Transverse colon (tissue), 4 donors: ENCODE results near the gene ULK4. TPM values are rescaled to one million over a fixed set of nuclear protein-coding genes. Genes with fewer than 3 reads are reported as not detected.

ENCODE experiments used
- DNase-seq: peaks from one replicate; pipeline ENCODE4 v3.0.0-alpha.2; 2019
- H3K27ac ChIP-seq, 4 donors: fragments of 200-600 bp; sonication (generic); 2 replicates each; pipeline ENCODE4 v1.5.1; 2016 to 2018; ENCODE audit warnings: inconsistent platforms in 4 of 4
- H3K27me3 ChIP-seq: fragments of 200-600 bp; sonication (generic); 2 replicates; pipeline ENCODE4 v1.5.1; 2017; ENCODE audit warnings: inconsistent platforms
- H3K36me3 ChIP-seq, 4 donors: fragments of 200-600 bp; sonication (generic); 2 replicates each; pipeline ENCODE4 v1.5.1; 2017 to 2019; ENCODE audit warnings: inconsistent platforms in 4 of 4
- H3K4me1 ChIP-seq, 4 donors: fragments of 200-600 bp; sonication (generic); 2 replicates each; pipeline ENCODE4 v1.5.1; 2017 to 2020; ENCODE audit warnings: inconsistent platforms in 4 of 4
- H3K4me3 ChIP-seq, 4 donors: fragments of 200-600 bp; sonication (generic); 1 replicate in 1 of 4; 2 replicates in 3 of 4; pipeline versions ENCODE4 v1.5.1 to v1.6.1; 2017 to 2019; ENCODE audit warnings: inconsistent platforms in 4 of 4
- H3K9me3 ChIP-seq, 2 donors: fragments of 200-600 bp; sonication (generic); 2 replicates each; pipeline ENCODE4 v1.5.1; 2017 to 2019; ENCODE audit warnings: inconsistent platforms in 2 of 2
- EP300 ChIP-seq: sonication (generic); formaldehyde crosslinking; IDR thresholded peaks from one replicate; pipeline ENCODE4 v1.6.1; 2017; ENCODE audit warnings: antibody characterized with exemption, low read depth
- POLR2A ChIP-seq: fragments of 450-650 bp; IDR thresholded peaks from one replicate; pipeline ENCODE4 v1.6.1; 2016; ENCODE audit warnings: antibody characterized with exemption, mild to moderate bottlenecking, moderate library complexity
- POLR2AphosphoS5 ChIP-seq, 3 donors: sonication (generic); formaldehyde crosslinking; IDR thresholded peaks; one replicate each; pipeline ENCODE4 v1.6.1; 2016; ENCODE audit warnings: antibody characterized with exemption in 3 of 3
- WGBS, 2 donors: methylation state at CpG; one replicate each; pipeline ENCODE4 v1.1.5; 2018; ENCODE audit warnings: low coverage in 1 of 2; 5-methylcytosine and 5-hydroxymethylcytosine counted together
- in situ Hi-C, 4 donors: fragments of 200-750 bp; cut with MboI; loops; one replicate each; pipeline versions ENCODE4 v1.15.0 to v1.15.1; 2017; ENCODE audit warnings: low sequenced_read_pairs in 3 of 4, low pct_ligation_motif_present in 1 of 4, low pct_unique_long_range_greater_than_20kb in 1 of 4
- intact Hi-C: fragments of 100-400 bp; cut with DNase I; formaldehyde crosslinking; loops from one replicate; pipeline ENCODE4 v1.15.1; 2023; ENCODE audit warnings: low total_unique reads
- total RNA-seq, 4 donors: library from RNA; depleted of rRNA; stranded (reverse); fragments of >200 nt; gene quantifications; one replicate each; pipeline ENCODE4 v1.1.0, GENCODE V29; 2016
- TF ChIP-seq, protein P1 (sequence below), 5 experiments: fragments of 200-600 bp in 3 of 5; fragments of 450-650 bp in 2 of 5; sonication (generic) in 3 of 5; IDR thresholded peaks; 1 replicate in 2 of 5; 2 replicates in 3 of 5; pipeline ENCODE4 v1.5.1; 2016 to 2017; ENCODE audit warnings: antibody characterized with exemption in 5 of 5, inconsistent platforms in 3 of 5, mild to moderate bottlenecking in 2 of 5, moderate library complexity in 1 of 5

Gene ULK4
- total RNA-seq, 4 donors from 2014 or later: 4.1 to 19.2 (median 11.7) TPM

DNA sequence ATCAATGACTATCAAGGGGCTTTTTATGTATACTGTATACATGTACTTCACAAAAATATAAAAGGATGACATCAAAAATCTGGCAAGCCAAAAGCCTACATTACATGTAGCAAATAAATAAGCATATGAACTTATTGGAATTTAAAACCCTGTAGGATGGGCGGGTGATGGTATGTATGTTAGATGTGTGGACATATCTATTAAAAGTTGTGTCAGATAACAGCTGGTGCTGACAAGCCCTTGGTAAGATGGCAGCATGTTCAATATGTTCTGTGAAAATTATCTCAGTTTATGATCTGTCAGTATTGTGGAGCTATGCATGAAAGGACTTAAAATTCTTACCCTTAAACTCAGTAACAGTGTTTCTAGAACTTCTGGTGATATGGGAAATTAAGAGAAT is 742.5 kb downstream of the ULK4 start:
- intact Hi-C loops (no loop called here), in situ Hi-C loops (loop anchor here in 2 of 4 donors (25.0 kb wide), 1 partner anchor 632 kb away; no protein-coding TSS in a partner anchor)
- Histone ChIP-seq H3K4me3 (no peak overlapping the region), H3K9me3 (no peaks in the 10 kb centered on the region), H3K27ac (no peak overlapping the region), H3K4me1 (peaks cover 25 to 94% (median 58%) of the 10 kb centered on the region in 4 donors), H3K36me3 (peaks cover 0 to 6% (median 2%) of the 10 kb centered on the region in 4 donors), H3K27me3 (no peaks in the 10 kb centered on the region)
- 89 to 100% methylated on average over 1 of the region's 1 CpG for WGBS, 2 donors
- TF ChIP-seq POLR2A (no peak), POLR2AphosphoS5 (IDR thresholded peaks at IDR 0.05) (no peak), EP300 (no peak)
- TF ChIP-seq, protein P1, sequence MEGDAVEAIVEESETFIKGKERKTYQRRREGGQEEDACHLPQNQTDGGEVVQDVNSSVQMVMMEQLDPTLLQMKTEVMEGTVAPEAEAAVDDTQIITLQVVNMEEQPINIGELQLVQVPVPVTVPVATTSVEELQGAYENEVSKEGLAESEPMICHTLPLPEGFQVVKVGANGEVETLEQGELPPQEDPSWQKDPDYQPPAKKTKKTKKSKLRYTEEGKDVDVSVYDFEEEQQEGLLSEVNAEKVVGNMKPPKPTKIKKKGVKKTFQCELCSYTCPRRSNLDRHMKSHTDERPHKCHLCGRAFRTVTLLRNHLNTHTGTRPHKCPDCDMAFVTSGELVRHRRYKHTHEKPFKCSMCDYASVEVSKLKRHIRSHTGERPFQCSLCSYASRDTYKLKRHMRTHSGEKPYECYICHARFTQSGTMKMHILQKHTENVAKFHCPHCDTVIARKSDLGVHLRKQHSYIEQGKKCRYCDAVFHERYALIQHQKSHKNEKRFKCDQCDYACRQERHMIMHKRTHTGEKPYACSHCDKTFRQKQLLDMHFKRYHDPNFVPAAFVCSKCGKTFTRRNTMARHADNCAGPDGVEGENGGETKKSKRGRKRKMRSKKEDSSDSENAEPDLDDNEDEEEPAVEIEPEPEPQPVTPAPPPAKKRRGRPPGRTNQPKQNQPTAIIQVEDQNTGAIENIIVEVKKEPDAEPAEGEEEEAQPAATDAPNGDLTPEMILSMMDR (IDR thresholded peaks at IDR 0.05): no peak
- DNase-seq: no peak

DNA sequence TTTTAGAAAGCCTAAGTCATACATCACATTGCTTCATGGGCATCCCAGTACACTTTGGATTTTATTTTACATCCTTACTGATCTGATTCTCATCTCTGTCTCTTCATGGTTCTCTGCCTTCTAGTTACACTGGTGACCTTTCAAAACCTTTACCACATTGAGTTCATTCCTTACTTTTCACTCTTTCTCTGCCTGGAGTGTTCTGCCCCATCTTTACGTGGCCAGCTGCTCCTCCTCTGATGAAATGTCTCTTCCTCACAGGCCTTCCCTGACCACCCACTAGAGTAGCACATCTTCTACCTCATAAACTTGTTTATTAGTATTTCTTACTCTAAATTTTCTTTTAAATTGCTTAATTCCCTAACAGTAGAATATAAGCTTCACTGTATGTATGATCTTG is 744.9 kb downstream of the ULK4 start:
- 20 to 42% methylated on average over 1 of the region's 1 CpG for WGBS, 2 donors

DNA sequence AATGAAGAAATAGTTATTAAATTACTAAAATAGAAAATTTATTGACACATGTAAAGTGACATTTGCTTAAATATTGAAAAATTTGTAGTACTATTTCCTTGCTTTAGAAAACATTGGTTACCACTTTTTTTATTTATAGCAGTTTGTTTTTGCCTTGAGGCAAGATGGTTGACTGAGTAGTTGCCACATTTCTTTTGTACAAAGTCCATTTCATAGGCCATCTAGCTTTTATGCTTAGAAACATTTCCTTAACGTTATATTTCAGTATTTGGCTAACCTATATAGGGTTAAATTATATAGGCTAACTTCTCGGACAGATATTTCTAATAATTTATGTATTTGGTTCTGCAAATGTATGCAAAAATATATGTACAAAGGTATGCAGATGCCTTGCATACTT is 745.5 kb downstream of the ULK4 start:
- peaks cover 27 to 95% (median 52%) of the 10 kb centered on the region in 4 donors for H3K4me1 ChIP-seq

More for the DNA sequence above, 744.9 kb downstream of the ULK4 start:
- Histone ChIP-seq H3K27me3 (no peaks in the 10 kb centered on the region), H3K9me3 (no peaks in the 10 kb centered on the region), H3K36me3 (no peaks in the 10 kb centered on the region), H3K27ac (no peak overlapping the region), H3K4me3 (no peak overlapping the region), H3K4me1 (peaks cover 29 to 95% (median 56%) of the 10 kb centered on the region in 4 donors)
- no peak for DNase-seq
- in situ Hi-C loops (loop anchor here in 2 of 4 donors (25.0 kb wide), 1 partner anchor 630 kb away; no protein-coding TSS in a partner anchor), intact Hi-C loops (no loop called here)
- TF ChIP-seq POLR2AphosphoS5 (IDR thresholded peaks at IDR 0.05): no peak
- no peak for TF ChIP-seq POLR2A

DNA sequence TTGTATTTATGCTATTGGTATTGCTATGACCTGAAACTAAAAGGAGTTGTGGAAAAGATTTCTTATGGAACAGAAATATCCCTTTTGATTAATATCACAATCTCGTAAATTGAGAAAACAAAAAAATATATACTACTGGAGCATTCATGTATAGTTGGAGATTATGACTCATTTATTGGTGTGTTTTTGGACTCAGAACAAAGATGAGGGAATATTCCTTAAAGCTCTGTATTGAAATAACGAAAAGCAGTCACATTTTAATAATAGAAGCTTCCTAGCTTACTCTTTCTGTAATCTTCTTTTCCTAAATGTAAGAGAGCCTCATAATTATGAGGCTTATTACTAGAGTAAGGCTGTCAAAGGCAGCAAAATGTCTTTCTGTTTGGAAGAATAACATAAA is 748.3 kb downstream of the ULK4 start:
- no peaks in the 10 kb centered on the region for H3K9me3 ChIP-seq
- 46 to 51% methylated on average over 2 of the region's 2 CpGs for WGBS, 2 donors
- no peak overlapping the region for H3K4me3 ChIP-seq
- in situ Hi-C loops: loop anchor here in 2 of 4 donors (25.0 kb wide), 1 partner anchor 626 kb away; no protein-coding TSS in a partner anchor
- no peak for DNase-seq
- H3K4me1 ChIP-seq: peaks cover 27 to 82% (median 42%) of the 10 kb centered on the region in 4 donors
- H3K36me3 ChIP-seq: no peaks in the 10 kb centered on the region
- no peak for TF ChIP-seq EP300
- TF ChIP-seq, protein P1 (IDR thresholded peaks at IDR 0.05): no peak
- TF ChIP-seq POLR2A: no peak
- TF ChIP-seq POLR2AphosphoS5 (IDR thresholded peaks at IDR 0.05): no peak
- H3K27me3 ChIP-seq: no peaks in the 10 kb centered on the region
- H3K27ac ChIP-seq: no peak overlapping the region
- intact Hi-C loops: no loop called here

More for the DNA sequence above, 745.5 kb downstream of the ULK4 start:
- Histone ChIP-seq H3K27me3 (no peaks in the 10 kb centered on the region), H3K27ac (no peak overlapping the region), H3K9me3 (no peaks in the 10 kb centered on the region), H3K4me3 (no peak overlapping the region), H3K36me3 (no peaks in the 10 kb centered on the region)
- in situ Hi-C loops: loop anchor here in 2 of 4 donors (25.0 kb wide), 1 partner anchor 629 kb away; no protein-coding TSS in a partner anchor
- no peak for TF ChIP-seq POLR2AphosphoS5 (IDR thresholded peaks at IDR 0.05)
- TF ChIP-seq POLR2A: no peak
- TF ChIP-seq, protein P1 (IDR thresholded peaks at IDR 0.05): no peak
- no peak for TF ChIP-seq EP300
- intact Hi-C loops: no loop called here
- DNase-seq: no peak
- 67 to 68% methylated on average over 2 of the region's 2 CpGs for WGBS, 2 donors
